NCI-H2171 treated with DMSO at 0.1 percent for 48 hours (cell line): Measurements from ENCODE around the gene CLDN10.
"Not testable (repeated sequence)": the region's sequence is repeated elsewhere in the genome, so short reads cannot be mapped to it uniquely, and the experiment has no call there.

Experiments used
- DNase-seq: peaks from one replicate; lab custom pipeline; 2025; lab: John Stamatoyannopoulos, UW

The CLDN10 gene

GRCh38 chr13:95541911-95542474, 10.5 kb upstream of the CLDN10 start:
- DNase-seq: no peak

GRCh38 chr13:95544293-95544692, 8.2 kb upstream of the CLDN10 start:
- DNase-seq: no peak

GRCh38 chr13:95546919-95547318, 5.6 kb upstream of the CLDN10 start:
- DNase-seq: no peak

- DNase-seq: no peak
Measured at GRCh38 chr13:95547531-95548167, 4.9 kb upstream of the CLDN10 start.

- no peak for DNase-seq
Measured at GRCh38 chr13:95552208-95552538, 347 bp upstream of the CLDN10 start.

GRCh38 chr13:95553581-95554385, 1.3 kb downstream of the CLDN10 start:
- no peak for DNase-seq

- DNase-seq: no peak
Measured at GRCh38 chr13:95557013-95557412, 4.5 kb downstream of the CLDN10 start.

- DNase-seq: no peak
Measured at GRCh38 chr13:95559100-95559499, 6.6 kb downstream of the CLDN10 start.

GRCh38 chr13:95560387-95560786, 7.9 kb downstream of the CLDN10 start:
- no peak for DNase-seq

GRCh38 chr13:95564091-95564490, 11.6 kb downstream of the CLDN10 start:
- no peak for DNase-seq

- no peak for DNase-seq
Measured at GRCh38 chr13:95564733-95565291, 12.3 kb downstream of the CLDN10 start.

GRCh38 chr13:95565758-95566157, 13.2 kb downstream of the CLDN10 start:
- DNase-seq: not testable (repeated sequence)

GRCh38 chr13:95568131-95568530, 15.6 kb downstream of the CLDN10 start:
- DNase-seq: no peak

GRCh38 chr13:95570016-95570415, 17.5 kb downstream of the CLDN10 start:
- DNase-seq: no peak

GRCh38 chr13:95571941-95572340, 19.4 kb downstream of the CLDN10 start:
- no peak for DNase-seq

GRCh38 chr13:95573221-95573620, 20.7 kb downstream of the CLDN10 start:
- DNase-seq: no peak

- DNase-seq: no peak
Measured at GRCh38 chr13:95579303-95579702, 26.8 kb downstream of the CLDN10 start.

GRCh38 chr13:95585867-95586266, 33.3 kb downstream of the CLDN10 start:
- DNase-seq: no peak

- DNase-seq: no peak
Measured at GRCh38 chr13:95588134-95588533, 35.6 kb downstream of the CLDN10 start.

- no peak for DNase-seq
Measured at GRCh38 chr13:95588721-95589120, 36.2 kb downstream of the CLDN10 start.

- DNase-seq: no peak
Measured at GRCh38 chr13:95593462-95593861, 40.9 kb downstream of the CLDN10 start.

- DNase-seq: no peak
Measured at GRCh38 chr13:95596701-95597100, 44.2 kb downstream of the CLDN10 start.

- DNase-seq: no peak
Measured at GRCh38 chr13:95601216-95601615, 48.7 kb downstream of the CLDN10 start.
